Superior temporal gyrus (tissue), 1 donor: ENCODE results near the gene CMIP.
A peak's percentile ranks its signal among the peaks of the same experiment; 100 is the strongest.

ENCODE experiments used
- DNase-seq: peaks from one replicate; pipeline ENCODE4 v3.0.0-alpha.2; 2016; ENCODE audit errors: extremely low spot score

The CMIP gene

GRCh38 chr16:81745704-81746558, 301.3 kb downstream of the CMIP start:
- peak; percentile 83 for DNase-seq

DNA sequence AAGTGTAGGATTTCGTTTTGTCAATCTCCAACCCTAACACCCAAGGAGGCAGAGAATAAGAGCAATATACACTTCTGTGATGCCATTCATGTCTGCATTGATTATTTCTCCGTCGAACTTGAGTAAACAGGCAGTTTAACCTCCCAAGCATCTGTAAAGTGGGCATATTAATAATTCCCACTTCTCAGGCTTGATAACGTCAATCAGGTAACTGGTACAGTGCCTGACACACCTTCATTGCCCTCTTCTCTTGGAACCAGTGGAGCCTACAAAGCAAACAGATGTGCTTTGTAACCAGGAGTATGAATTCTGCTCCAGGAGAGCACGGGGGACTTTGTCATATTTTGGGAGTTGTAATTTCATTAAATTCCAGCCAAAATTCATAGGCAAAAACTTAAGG, 302.0 kb downstream of the CMIP start:
- DNase-seq = no peak

GRCh38 chr16:81748476-81749198, 304.0 kb downstream of the CMIP start:
- no peak for DNase-seq

DNA sequence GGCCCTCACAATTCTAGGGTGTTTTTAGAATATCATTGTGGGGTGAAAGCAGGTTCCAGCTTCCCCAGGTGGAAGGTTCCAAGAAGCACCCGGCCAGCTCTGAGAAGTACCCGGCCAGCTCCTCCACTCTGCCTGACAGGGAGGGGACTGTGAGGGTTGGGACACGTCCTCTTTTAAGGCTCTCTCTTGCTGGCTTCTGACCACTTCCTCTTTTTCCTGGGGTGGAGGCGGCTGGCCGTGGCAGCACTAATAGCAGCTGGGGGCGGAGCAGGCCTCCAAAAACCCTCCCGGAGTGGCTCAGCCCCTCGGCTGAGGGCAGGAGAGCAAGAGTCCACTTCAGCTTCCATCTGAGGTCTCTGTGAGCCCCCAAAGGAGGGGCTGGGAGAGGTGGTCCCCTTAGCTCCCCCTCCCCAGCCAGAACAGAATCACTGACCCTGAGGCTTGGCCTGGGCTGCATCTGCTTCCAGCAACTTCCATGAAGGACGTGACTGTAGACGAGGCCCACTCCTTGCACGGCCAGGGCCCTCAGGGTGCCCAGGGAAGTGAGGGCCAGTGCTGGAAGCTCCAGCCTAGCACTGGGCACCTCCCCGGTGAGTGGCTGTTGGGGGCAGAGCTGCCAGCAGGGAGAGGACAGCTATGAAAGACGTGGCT, 307.7 kb downstream of the CMIP start:
- no peak for DNase-seq

- DNase-seq = no peak
These were observed 308.2 kb downstream of the CMIP start for GRCh38 chr16:81752876-81753227.

DNA sequence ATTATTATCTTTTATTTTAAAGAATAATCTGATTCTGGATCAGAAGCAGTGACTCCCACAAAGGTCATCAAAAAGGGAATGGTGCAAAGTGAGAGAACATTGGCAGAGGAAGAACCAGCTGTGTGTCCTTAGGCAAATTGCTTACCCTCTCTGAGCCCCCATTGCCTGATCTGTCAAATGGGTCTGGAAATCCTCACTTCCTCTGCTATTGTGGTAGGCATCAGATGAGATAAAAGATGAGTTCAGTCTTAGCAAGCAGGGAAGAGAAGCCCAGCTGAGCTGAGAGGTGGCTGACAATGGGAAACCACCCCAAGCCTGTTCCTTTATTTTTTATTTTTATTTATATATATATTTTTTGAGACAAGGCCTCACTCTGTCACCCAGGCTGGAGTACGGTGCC, 310.2 kb downstream of the CMIP start:
- DNase-seq = no peak

DNA sequence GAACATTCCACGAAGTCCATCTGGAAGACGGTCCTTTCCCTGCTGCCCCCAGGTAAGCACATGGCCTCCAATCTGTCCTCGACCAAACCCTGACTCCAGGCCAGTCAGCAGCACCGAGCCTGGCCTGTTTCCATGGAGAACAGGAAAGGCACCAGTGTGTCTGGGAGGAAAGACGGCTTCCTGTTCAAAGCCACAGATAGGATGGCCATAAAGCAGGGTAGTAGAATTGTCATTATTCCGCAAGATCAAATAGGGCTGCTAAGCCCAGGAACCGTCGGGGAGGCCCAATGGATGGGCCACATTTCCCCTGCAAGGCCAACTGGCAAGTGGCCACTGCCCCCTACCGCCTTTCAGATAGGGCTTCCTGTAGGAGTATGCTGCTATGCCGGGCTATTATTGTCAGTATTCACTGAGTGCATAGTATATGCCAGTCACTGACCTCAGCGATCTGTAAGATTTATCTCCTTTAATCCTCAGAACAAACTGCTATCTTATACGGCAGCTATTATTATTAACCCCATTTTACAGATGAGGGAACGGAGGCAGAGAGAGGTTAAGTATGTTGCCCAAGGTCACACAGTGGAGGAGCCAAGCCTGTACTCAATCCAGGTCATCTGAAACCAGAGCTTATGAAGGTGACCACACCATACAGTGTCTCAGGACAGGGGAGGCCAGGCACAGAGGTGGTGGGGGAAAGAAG, 311.5 kb downstream of the CMIP start:
- no peak for DNase-seq

GRCh38 chr16:81756615-81757356, 312.2 kb downstream of the CMIP start:
- no peak for DNase-seq

DNA sequence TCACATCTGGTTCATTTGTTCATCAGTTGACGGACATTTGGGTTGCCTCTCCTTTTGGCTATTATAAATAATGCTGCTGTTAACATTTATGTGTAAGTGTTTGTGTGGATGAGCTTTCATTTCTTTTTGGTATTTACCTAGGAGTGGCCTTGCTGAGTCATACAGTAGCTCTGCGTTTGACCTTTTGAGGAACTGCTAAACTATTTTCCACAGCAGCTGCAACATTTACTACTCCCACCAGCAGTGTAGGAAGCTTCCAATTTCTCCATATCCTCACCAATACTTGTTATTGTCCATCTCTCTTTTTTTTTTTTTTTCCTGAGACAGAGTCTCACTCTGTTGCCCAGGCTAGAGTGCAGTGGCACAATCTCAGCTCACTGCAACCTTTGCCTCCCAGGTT, 313.8 kb downstream of the CMIP start:
- no peak for DNase-seq
